ENCODE measurements around the gene PDE2A.

DNA sequence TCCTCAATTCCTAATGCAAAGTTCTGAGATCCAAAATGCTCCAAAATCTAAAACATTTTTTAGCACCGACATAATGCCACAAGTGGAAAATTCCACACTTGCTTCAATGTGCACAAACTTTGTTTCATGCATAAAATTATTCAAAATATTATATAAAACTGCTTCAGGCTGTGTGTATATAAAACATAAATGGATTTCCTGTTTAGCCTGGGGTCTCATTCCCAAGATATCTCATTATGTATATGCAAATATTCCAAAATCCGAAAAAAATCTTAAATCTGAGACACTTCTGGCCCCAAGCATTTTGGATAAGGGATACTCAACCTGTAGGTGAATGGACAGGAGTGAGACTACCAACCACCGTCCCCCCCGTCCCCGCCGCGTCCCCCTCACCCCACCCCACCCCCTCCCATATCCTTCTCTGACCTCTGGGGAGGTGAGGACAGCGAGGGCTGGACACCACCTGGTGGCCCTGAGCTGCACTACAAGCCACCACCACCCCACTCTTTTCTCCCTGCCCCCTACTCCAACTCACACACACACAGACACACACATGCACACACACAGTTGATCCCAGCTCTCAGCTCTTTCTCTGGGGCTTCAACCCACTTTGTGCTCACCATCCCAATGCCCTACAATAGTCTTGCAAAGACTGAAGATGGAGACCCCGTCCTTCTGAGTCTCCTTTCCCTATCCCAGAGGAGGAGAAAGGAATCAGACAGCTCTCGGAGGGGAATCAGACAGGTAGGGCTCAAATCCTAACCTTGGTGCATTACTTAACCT is 101.0 kb downstream of the PDE2A start:
- TF ChIP-seq POLR2A (IDR thresholded peaks at IDR 0.05; ENCODE audit: low read depth, low read length) (no peak), POLR2AphosphoS5 (IDR thresholded peaks at IDR 0.05; ENCODE audit: low read depth, low read length) (no peak)
